Measurements from ENCODE around the gene RHBDD2.
A peak's percentile ranks its signal among the peaks of the same experiment; 100 is the strongest.

Gene RHBDD2

GRCh38 chr7:75921479-75921878, 42.6 kb downstream of the RHBDD2 start:
- no peak for DNase-seq

DNA sequence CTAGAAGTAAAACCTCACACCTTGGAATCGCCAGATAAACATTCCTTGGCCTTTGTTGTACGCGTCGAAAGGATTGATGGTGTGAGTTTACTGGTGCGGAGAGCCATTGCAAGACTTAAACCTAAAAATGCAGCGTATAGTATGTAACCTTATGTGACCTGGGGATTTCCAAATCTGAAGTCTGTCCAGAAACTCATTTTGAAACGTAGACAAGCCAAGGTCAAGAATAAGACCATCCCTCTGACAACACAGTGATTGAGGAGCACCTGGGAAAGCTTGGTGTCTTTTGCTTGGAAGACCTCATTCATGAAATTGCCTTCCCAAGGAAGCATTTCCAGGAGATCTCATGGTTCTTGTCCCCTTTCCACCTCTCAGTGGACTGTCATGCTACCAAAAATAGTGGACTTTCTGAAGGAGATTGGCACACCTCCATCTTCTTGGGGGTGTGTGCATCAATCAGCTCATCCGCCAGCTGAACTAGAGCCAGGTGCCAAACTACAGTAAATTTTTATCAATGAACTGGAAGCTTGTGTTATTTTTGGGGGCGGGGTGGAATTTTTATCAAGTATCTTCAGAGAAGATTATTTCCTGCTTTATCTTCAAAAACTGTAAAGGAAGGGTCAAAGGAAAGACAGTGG, 44.3 kb downstream of the RHBDD2 start:
- no peak for DNase-seq

GRCh38 chr7:75924256-75924655, 45.4 kb downstream of the RHBDD2 start:
- DNase-seq: no peak

DNA sequence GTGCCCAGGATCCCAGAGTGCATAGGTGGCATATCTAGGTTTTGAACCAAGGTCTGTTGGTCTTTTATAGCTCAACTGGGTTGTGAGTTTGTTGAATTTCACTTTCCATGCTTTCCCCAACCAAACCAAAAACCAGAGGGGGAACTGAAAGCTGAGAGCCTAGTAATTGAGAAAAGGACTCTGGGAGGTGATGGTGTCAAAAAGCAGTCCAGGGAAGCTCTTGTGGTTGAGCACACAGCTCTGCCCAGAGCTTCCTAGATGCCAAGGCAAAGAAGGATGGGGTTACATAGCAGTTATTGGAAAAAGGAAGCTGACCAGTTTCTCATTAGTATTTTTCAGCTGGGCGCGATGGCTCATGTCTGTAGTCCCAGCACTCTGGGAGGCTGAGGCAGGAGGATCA, 46.1 kb downstream of the RHBDD2 start:
- no peak for DNase-seq

- no peak for DNase-seq
These were observed 47.0 kb downstream of the RHBDD2 start for GRCh38 chr7:75925717-75926435.

- DNase-seq: no peak
These were observed 49.7 kb downstream of the RHBDD2 start for GRCh38 chr7:75928568-75928914.

DNA sequence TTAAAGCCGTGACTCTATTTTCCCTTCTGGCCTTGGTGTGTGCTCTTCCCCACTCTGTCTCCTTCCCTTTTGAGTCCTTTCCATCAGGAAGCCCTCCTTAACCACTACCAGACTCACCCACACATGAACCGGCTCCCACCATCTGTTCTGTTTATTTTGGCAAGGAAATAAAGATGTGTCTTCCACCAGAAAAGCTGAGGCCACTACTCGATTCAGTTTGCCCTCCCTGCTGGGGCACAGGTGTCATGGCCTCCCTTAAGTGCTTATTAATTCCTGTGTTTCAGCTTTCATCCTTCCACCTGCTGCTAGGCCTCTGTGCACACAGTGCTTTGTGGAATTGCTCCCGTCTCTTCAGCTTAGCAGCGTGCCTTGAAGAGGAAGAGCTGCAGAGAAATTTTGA, 52.8 kb downstream of the RHBDD2 start:
- peak; percentile 83 for DNase-seq

DNA sequence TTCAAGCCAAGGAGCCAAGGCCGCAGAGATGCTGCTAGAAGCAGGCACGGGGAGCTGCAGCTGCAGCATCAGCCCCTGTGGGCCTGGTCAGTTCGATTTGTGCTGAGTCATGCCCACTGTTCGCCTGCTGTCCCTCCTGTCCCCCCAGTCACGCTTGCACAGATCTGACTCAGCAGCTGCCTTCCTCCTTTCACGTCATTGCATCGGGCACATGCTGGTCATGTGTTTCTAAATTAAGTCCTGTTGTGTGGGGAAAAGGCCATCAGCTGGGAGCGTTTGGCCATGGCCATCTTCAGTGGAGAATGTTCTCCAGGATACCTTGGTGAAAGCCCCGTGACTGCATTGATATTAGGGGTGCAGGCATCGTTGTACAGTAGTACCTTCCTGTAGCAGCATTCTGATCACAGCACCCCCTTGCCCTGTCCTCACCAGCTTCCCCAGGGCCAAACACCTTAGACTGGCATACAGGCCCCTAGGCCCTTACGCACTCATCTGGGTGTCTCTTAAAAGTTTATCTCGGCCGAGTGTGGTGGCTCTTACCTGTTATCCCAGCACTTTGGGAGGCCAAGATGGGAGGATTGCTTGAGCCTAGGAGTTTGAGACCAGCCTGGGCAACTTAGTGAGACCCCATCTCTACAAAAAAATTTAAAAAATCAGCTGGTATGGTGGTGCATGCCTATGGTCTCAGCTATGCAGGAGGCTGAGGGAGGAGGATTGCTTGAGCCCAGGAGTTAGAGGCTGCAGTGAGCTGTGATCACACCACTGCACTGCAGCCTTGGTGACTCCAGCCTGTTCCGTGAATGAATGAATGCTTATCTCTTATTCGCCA, 59.3 kb downstream of the RHBDD2 start:
- no peak for DNase-seq
